ENCODE measurements around the gene CXCR4. TPM values are rescaled to one million over a fixed set of nuclear protein-coding genes. Genes with fewer than 3 reads are reported as not detected.

Gene CXCR4
- total and polyA plus RNA-seq, 9 of the 15 experiments (the other 6 are each of a cell fraction or from before 2014, with no cell fraction given): 0.07 to 0.45 (median 0.17) TPM; not detected in 3

DNA sequence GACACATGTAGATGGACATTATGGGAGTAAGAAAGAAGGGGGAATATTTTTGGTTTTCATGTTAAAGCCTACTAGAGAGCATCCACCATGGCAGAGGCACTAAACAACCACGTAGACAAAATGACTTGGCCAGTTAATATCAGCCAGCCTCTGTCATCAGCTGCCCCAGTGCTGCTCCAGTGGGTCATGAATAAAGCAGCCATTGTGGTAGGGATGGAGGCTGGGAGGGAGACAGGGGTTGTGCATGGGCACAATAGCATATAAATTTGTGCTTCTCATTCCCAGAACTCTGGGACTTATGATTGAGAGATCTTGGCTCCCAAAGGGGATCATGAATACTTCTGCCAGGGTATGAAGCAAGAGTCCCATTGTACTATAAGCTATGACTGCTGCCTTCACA, 31.1 kb upstream of the CXCR4 start:
- no TSS peak for BruUV-seq (replicated peaks)
- no peak for ATAC-seq
- intact Hi-C loops (cut with micrococcal nuclease): no loop called here
- Histone ChIP-seq H3K36me3 (ENCODE audit: control insufficient read depth, insufficient read depth, low read length) (no peaks in the 10 kb centered on the region), H3K4me1 (replicated peaks in 1 of 2; ENCODE audit: control insufficient read depth in 2 of 2, insufficient read depth in 2 of 2, low read length in 2 of 2) (no peaks in the 10 kb centered on the region), H3K4me2 (ENCODE audit: insufficient read depth, low read length) (no peak overlapping the region), H3K9me1 (ENCODE audit: control insufficient read depth, insufficient read depth, low read length) (no peaks in the 10 kb centered on the region), H3K4me3 (no peak overlapping the region), H3K9ac (ENCODE audit: insufficient read depth in 1 of 2, low read depth in 2 of 2, low read length in 2 of 2) (no peak overlapping the region), H2AFZ (ENCODE audit: low read depth, low read length) (no peak overlapping the region), H3K27me3 (ENCODE audit: control insufficient read depth in 2 of 2, insufficient read depth in 2 of 2, low read length in 2 of 2) (no peaks in the 10 kb centered on the region; a peak in 1 of 5 replicates), H3K9me3 (replicated peaks; ENCODE audit: control insufficient read depth, insufficient read depth, low read depth, low read length) (no peaks in the 10 kb centered on the region), H3K27ac (ENCODE audit: extremely low read depth, low read depth, low read length) (no peak overlapping the region), H3K79me2 (ENCODE audit: control insufficient read depth, insufficient read depth, low read length) (no peaks in the 10 kb centered on the region), H4K20me1 (replicated peaks; ENCODE audit: control insufficient read depth, insufficient read depth, low read length) (no peaks in the 10 kb centered on the region)
- CTCF ChIA-PET (ENCODE audit: low intra/inter-chr PET ratio): no interaction called here
- TF ChIP-seq CHD4 (IDR thresholded peaks at IDR 0.05; ENCODE audit: insufficient read depth, insufficient replicate concordance, low read depth, low read length, poor library complexity, severe bottlenecking): no peak
- no peak for TF ChIP-seq GABPA (tag; conservative IDR thresholded peaks at IDR 0.05; ENCODE audit: low read depth)
- TF ChIP-seq ETV1 (tag; conservative IDR thresholded peaks at IDR 0.05; ENCODE audit: low read depth): no peak
- TF ChIP-seq MTA1 (IDR thresholded peaks at IDR 0.05; ENCODE audit: borderline replicate concordance): no peak
- no peak for TF ChIP-seq ZNF253 (CRISPR knock-in tag; conservative IDR thresholded peaks at IDR 0.05)
- TF ChIP-seq, protein P1, sequence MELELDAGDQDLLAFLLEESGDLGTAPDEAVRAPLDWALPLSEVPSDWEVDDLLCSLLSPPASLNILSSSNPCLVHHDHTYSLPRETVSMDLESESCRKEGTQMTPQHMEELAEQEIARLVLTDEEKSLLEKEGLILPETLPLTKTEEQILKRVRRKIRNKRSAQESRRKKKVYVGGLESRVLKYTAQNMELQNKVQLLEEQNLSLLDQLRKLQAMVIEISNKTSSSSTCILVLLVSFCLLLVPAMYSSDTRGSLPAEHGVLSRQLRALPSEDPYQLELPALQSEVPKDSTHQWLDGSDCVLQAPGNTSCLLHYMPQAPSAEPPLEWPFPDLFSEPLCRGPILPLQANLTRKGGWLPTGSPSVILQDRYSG (tag; conservative IDR thresholded peaks at IDR 0.05; ENCODE audit: low read depth): no peak
- no peak for TF ChIP-seq CEBPG (CRISPR knock-in tag; IDR thresholded peaks at IDR 0.05)
- no peak for TF ChIP-seq CEBPG (tag; conservative IDR thresholded peaks at IDR 0.05 in 1 of 2, IDR thresholded peaks at IDR 0.05 in 1 of 2)
- TF ChIP-seq BACH1 (tag; IDR thresholded peaks at IDR 0.05): no peak
- TF ChIP-seq ZNF121 (CRISPR knock-in tag; conservative IDR thresholded peaks at IDR 0.05): no peak
- TF ChIP-seq, protein P2, sequence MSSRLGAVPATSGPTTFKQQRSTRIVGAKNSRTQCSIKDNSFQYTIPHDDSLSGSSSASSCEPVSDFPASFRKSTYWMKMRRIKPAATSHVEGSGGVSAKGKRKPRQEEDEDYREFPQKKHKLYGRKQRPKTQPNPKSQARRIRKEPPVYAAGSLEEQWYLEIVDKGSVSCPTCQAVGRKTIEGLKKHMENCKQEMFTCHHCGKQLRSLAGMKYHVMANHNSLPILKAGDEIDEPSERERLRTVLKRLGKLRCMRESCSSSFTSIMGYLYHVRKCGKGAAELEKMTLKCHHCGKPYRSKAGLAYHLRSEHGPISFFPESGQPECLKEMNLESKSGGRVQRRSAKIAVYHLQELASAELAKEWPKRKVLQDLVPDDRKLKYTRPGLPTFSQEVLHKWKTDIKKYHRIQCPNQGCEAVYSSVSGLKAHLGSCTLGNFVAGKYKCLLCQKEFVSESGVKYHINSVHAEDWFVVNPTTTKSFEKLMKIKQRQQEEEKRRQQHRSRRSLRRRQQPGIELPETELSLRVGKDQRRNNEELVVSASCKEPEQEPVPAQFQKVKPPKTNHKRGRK (tag; IDR thresholded peaks at IDR 0.05): no peak
- no peak for TF ChIP-seq SAP30 (IDR thresholded peaks at IDR 0.05; ENCODE audit: borderline replicate concordance, insufficient read depth, low read depth, low read length, poor library complexity, severe bottlenecking)
- TF ChIP-seq ZEB2 (IDR thresholded peaks at IDR 0.05): no peak
- TF ChIP-seq NFE2L1 (tag; IDR thresholded peaks at IDR 0.05; ENCODE audit: borderline replicate concordance, low read depth): no peak
- no peak for TF ChIP-seq HLTF (IDR thresholded peaks at IDR 0.05)
- POLR2A ChIA-PET: interaction anchor here (1.6 kb wide), 1 partner anchor 14 kb away, joined by 3 read pairs; no protein-coding TSS in a partner anchor
- in situ Hi-C loops (cut with MboI): no loop called here
- no peak for FAIRE-seq
- DNase-seq (ENCODE audit: extremely low read depth in 1 of 4, low spot score in 3 of 4): no peak
- 7% methylated on average over 1 of the region's 1 CpG for WGBS (ENCODE audit: insufficient coverage, low coverage, missing lambda C conversion rate)

Data from K562 (cell line).